Omental fat pad (tissue), 4 donors: ENCODE results near the gene SMOC2. TPM values are rescaled to one million over a fixed set of nuclear protein-coding genes. Genes with fewer than 3 reads are reported as not detected.

ENCODE experiments used
- ATAC-seq: fragments of 150-250 bp; one replicate; pipeline ENCODE4 v1.9.1; 2016; ENCODE audit warnings: mild to moderate bottlenecking, moderate library complexity; ENCODE audit not compliant: low FRiP score
- DNase-seq: peaks from one replicate; pipeline ENCODE4 v3.0.0-alpha.2; 2019; ENCODE audit warnings: low spot score
- CTCF ChIP-seq, 3 donors: fragments of 450-650 bp; IDR thresholded peaks; one replicate each; pipeline ENCODE4 v1.5.1; 2016 to 2017; ENCODE audit warnings: antibody characterized with exemption in 3 of 3, mild to moderate bottlenecking in 3 of 3, moderate library complexity in 2 of 3
- total RNA-seq, 4 donors: library from RNA; depleted of rRNA; stranded (reverse); fragments of >200 nt; gene quantifications; one replicate each; pipeline ENCODE4 v1.1.0, GENCODE V29; 2016

SMOC2 gene
- total RNA-seq, 4 donors from 2014 or later, result 53.1 to 164 (median 102) TPM

DNA sequence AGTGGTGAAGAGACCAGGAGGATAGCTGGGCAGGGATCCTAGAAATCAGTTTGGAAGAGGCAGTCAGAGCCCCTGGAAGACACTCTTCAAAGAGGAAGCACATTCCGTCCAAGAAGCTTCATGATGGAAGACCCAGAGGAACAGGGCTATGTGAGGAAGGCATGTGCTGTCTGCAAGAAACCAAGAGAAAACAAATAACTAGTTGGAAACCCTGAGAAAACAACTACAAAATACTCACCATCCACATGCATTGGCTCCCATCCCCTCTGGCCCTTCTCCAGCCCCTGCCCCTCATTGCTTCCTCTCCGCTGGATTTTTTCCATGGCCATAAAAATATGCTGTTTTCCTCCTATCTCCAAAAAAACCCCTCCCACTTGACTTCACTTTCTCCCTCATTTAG, 40.9 kb upstream of the SMOC2 start:
- DNase-seq, result no peak
- no peak for TF ChIP-seq CTCF (IDR thresholded peaks at IDR 0.05)
- no peak for ATAC-seq

DNA sequence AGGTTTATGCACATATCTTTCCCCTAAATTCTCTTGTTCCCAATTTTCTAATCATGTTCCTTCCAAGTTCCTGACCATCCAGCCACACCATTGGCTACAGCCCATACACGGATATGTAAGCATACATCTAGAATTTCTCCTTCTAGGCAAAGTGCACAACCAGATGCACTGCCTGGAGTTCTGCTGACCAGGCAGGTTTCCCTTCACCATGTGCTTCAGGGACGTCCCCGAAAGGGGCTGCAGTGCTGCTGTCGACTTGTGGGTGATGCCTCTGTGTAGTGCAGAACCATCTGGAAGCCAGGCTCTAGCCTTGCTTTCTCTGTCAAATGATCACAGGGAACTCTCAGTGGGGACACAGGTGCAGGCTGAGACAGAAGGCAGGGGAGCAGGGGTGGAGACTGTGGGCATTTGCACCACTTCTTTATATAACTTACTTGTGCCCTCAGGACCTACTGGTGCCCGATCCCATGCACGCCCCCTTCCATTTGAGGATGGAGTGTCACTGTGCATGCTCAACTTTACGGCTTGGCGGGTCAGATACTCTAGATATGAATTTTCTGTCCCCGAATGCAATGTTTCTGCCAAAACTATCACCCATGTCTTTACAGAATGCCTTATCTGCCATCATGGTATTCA, 37.5 kb upstream of the SMOC2 start:
- TF ChIP-seq CTCF (IDR thresholded peaks at IDR 0.05), result no peak
- no peak for DNase-seq
- no peak for ATAC-seq

- no peak for TF ChIP-seq CTCF (IDR thresholded peaks at IDR 0.05)
- no peak for ATAC-seq
- DNase-seq, result no peak
Measured at GRCh38 chr6:168404560-168404959, 36.4 kb upstream of the SMOC2 start.

- ATAC-seq (no peak), DNase-seq (no peak)
- no peak for TF ChIP-seq CTCF (IDR thresholded peaks at IDR 0.05)
Measured at GRCh38 chr6:168407842-168408241, 33.1 kb upstream of the SMOC2 start.

DNA sequence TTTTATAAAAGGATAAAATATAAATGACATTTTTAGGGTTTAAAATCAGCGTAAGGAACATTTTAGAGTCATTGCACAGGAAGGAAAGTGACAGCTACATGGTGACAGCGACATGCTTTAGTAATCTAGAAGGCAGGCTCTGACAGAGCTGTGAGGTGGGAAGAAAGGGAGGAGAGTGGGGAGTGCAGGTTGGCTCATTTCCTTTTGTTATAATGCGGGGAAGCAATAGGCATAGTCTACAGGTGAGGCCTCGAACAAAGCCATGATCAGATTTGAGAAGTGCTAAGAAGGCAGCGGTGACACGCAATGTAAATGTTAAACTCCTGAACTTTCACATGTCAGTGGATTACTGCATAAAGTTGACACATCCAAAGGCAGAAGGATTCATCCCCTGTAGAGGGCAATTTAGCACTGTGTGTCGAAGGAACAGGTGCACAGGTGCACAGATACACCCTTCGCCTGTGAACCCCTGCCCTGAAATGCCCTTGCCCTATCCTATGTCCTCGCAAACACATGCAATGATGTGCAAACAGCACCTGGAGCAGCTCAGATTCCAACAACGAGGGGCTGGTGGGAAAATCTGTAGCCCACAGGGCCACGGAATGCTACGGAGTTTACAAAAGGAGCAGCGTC, 32.4 kb upstream of the SMOC2 start:
- no peak for TF ChIP-seq CTCF (IDR thresholded peaks at IDR 0.05)
- DNase-seq (no peak), ATAC-seq (no peak)

- DNase-seq (no peak), ATAC-seq (no peak)
- TF ChIP-seq CTCF (IDR thresholded peaks at IDR 0.05), result no peak
Measured at GRCh38 chr6:168410035-168410434, 30.9 kb upstream of the SMOC2 start.

- no peak for ATAC-seq
- no peak for TF ChIP-seq CTCF (IDR thresholded peaks at IDR 0.05)
- DNase-seq, result no peak
Measured at GRCh38 chr6:168410554-168411011, 30.4 kb upstream of the SMOC2 start.
